Body of pancreas (tissue), 4 donors: Measurements from ENCODE around the gene GDF11. TPM values are rescaled to one million over a fixed set of nuclear protein-coding genes. Genes with fewer than 3 reads are reported as not detected.

Experiments used
- ATAC-seq: fragments of 150-250 bp; one replicate; pipeline ENCODE4 v1.9.1; 2016
- DNase-seq, 4 donors: peaks; one replicate each; pipeline ENCODE4 v3.0.0-alpha.2; 2019
- H3K27ac ChIP-seq, 4 donors: fragments of 200-600 bp; sonication (generic); 1 replicate in 3 of 4; 2 replicates in 1 of 4; pipeline versions ENCODE4 v1.5.1 to v1.6.1; 2016 to 2019; ENCODE audit warnings: mild to moderate bottlenecking in 1 of 4, mixed read lengths in 1 of 4, moderate library complexity in 1 of 4
- H3K27me3 ChIP-seq, 2 donors: fragments of 200-600 bp; sonication (generic); one replicate each; pipeline ENCODE4 v1.6.0; 2016; ENCODE audit warnings: mild to moderate bottlenecking in 1 of 2
- H3K36me3 ChIP-seq, 2 donors: fragments of 200-600 bp; sonication (generic); replicated peaks in 1 of 2; 2 replicates each; pipeline ENCODE4 v1.5.1; 2016; ENCODE audit warnings: low read depth in 2 of 2; ENCODE audit not compliant: insufficient read depth in 1 of 2
- H3K4me1 ChIP-seq: fragments of 200-600 bp; sonication (generic); one replicate; pipeline ENCODE4 v1.6.0; 2016
- H3K4me3 ChIP-seq, 2 donors: fragments of 200-600 bp; sonication (generic); 1 replicate in 1 of 2; 2 replicates in 1 of 2; pipeline ENCODE4 v1.5.1; 2016 to 2019
- H3K9me3 ChIP-seq, 3 donors: fragments of 200-600 bp; sonication (generic); 1 replicate in 2 of 3; 2 replicates in 1 of 3; pipeline ENCODE4 v1.5.1; 2016
- POLR2A ChIP-seq, 3 donors: fragments of 450-650 bp; IDR thresholded peaks; one replicate each; pipeline ENCODE4 v1.6.1; 2016; ENCODE audit warnings: antibody characterized with exemption in 3 of 3, mild to moderate bottlenecking in 2 of 3
- WGBS, 2 donors: methylation state at CpG; one replicate each; pipeline ENCODE4 v1.1.5; 2017; 5-methylcytosine and 5-hydroxymethylcytosine counted together
- intact Hi-C: fragments of 100-400 bp; cut with DNase I; formaldehyde crosslinking; loops from one replicate; pipeline ENCODE4 v1.15.1; 2023
- total RNA-seq, 2 donors: library from RNA; depleted of rRNA; stranded (reverse); fragments of >200 nt; gene quantifications; one replicate each; pipeline ENCODE4 v1.1.0, GENCODE V29; 2016
- TF ChIP-seq, protein P1 (sequence below), 7 experiments: fragments of 450-650 bp in 4 of 7; fragments of 200-600 bp in 3 of 7; sonication (generic) in 3 of 7; IDR thresholded peaks; one replicate each; pipeline ENCODE4 v1.5.1; 2016 to 2019; ENCODE audit warnings: antibody characterized with exemption in 7 of 7

GDF11 gene
- total RNA-seq, 2 donors from 2014 or later, result 0.33 to 0.78 TPM

DNA sequence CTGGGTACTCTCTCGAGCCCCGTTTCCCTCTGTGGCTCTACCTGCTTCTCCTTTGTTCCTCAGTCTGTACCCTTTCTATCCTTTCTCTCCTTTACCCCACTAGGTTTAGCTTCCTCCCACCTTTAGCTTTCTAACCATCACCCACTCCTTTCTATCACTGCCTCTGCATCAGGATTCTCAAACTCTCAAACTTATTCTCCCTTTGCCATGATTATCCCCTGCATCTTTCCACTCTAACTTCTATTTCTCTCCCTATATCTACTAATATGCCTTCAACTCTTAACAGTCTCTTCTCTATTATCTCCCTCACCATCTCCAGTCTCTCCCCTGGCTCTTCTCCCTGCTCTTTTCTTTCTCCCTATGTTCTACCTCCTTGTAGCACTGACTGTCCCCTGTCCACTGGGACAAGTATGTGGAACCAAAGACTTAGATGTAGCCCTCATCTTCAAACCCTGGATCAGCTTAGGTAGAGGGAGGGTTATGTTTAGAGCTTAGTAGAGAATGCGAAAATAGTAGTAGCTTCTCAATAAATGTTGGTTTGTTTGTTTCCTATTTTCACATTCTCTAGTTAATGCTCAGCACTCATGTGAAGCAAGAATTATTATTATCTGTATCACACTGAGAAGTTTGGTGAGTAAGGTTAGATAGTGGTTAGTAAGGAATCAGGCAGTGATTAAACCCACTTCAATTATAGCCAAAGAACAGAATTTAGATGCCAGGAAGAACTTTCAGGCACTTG lies 3.4 kb downstream of the GDF11 start:
- 33 to 36% methylated on average over 3 of the region's 3 CpGs for WGBS, 2 donors
- Histone ChIP-seq H3K9me3 (no peaks in the 10 kb centered on the region), H3K27ac (no peak overlapping the region), H3K36me3 (peaks cover 0 to 1% of the 10 kb centered on the region in 2 donors), H3K27me3 (no peaks in the 10 kb centered on the region), H3K4me3 (no peak overlapping the region), H3K4me1 (peaks cover 23% of the 10 kb centered on the region)
- ATAC-seq, result no peak
- DNase-seq, result no peak
- intact Hi-C loops, result loop anchor here (10.0 kb wide), 3 partner anchors 78 to 288 kb away; partner anchors contain the start of gene DNAJC14
- TF ChIP-seq POLR2A (IDR thresholded peaks at IDR 0.05), result no peak
- TF ChIP-seq, protein P1, sequence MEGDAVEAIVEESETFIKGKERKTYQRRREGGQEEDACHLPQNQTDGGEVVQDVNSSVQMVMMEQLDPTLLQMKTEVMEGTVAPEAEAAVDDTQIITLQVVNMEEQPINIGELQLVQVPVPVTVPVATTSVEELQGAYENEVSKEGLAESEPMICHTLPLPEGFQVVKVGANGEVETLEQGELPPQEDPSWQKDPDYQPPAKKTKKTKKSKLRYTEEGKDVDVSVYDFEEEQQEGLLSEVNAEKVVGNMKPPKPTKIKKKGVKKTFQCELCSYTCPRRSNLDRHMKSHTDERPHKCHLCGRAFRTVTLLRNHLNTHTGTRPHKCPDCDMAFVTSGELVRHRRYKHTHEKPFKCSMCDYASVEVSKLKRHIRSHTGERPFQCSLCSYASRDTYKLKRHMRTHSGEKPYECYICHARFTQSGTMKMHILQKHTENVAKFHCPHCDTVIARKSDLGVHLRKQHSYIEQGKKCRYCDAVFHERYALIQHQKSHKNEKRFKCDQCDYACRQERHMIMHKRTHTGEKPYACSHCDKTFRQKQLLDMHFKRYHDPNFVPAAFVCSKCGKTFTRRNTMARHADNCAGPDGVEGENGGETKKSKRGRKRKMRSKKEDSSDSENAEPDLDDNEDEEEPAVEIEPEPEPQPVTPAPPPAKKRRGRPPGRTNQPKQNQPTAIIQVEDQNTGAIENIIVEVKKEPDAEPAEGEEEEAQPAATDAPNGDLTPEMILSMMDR (IDR thresholded peaks at IDR 0.05), result no peak

DNA sequence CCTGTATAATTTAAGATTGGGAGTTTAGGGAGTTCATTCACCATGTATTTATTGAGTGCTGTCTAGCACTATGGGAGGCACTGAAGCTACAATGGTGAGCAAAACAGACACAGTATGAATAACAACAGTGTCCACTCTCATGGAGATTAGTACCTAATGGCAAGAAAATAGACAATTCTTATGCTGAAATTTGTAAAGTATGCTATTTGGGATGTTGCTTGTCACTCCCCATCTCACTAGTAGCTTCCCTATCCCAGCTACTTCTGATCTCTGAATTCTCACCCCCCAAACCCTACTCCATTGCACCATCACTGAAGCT lies 4.0 kb downstream of the GDF11 start:
- DNase-seq (no peak), ATAC-seq (no peak)
- TF ChIP-seq, protein P1 (IDR thresholded peaks at IDR 0.05), result no peak
- no peak for TF ChIP-seq POLR2A (IDR thresholded peaks at IDR 0.05)
- H3K27me3 ChIP-seq, result no peaks in the 10 kb centered on the region
- H3K36me3 ChIP-seq, result peaks cover under 1 to 3% of the 10 kb centered on the region in 2 donors
- intact Hi-C loops, result loop anchor here (10.0 kb wide), 3 partner anchors 78 to 288 kb away; partner anchors contain the start of gene DNAJC14
- no peak overlapping the region for H3K27ac ChIP-seq
- H3K4me3 ChIP-seq, result no peak overlapping the region
- H3K9me3 ChIP-seq, result no peaks in the 10 kb centered on the region
- H3K4me1 ChIP-seq, result peaks cover 23% of the 10 kb centered on the region

DNA sequence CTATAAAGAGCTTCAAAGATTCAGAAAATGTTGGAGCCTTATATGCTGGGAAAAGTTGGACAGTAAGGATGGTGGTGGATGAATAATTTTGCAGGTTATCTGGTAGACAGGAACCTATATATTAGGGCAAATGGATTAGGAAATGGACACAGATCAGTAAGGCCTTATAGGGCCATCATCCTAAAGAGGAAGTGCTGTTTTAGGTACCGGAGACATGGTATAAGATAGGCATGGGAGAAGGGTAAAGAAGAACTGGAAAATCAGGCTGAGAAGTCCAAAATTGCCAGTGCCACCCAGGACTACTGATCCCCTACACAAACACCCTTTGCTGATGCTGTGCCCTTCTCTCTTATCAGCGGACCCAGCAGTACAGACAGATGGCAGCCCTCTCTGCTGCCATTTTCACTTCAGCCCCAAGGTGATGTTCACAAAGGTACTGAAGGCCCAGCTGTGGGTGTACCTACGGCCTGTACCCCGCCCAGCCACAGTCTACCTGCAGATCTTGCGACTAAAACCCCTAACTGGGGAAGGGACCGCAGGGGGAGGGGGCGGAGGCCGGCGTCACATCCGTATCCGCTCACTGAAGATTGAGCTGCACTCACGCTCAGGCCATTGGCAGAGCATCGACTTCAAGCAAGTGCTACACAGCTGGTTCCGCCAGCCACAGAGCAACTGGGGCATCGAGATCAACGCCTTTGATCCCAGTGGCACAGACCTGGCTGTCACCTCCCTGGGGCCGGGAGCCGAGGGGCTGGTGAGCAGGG lies 5.5 kb downstream of the GDF11 start:
- no peak overlapping the region for H3K27ac ChIP-seq
- WGBS, 2 donors, result 86 to 90% methylated on average over 6 to 18 of the region's 18 CpGs
- intact Hi-C loops, result loop anchor here (10.0 kb wide), 3 partner anchors 76 to 286 kb away; partner anchors contain the start of gene DNAJC14
- peaks cover 20% of the 10 kb centered on the region for H3K4me1 ChIP-seq
- no peaks in the 10 kb centered on the region for H3K9me3 ChIP-seq
- DNase-seq (no peak), ATAC-seq (no peak)
- no peaks in the 10 kb centered on the region for H3K27me3 ChIP-seq
- peaks cover 3 to 6% of the 10 kb centered on the region in 2 donors for H3K36me3 ChIP-seq
- H3K4me3 ChIP-seq, result no peak overlapping the region
- TF ChIP-seq, protein P1 (IDR thresholded peaks at IDR 0.05), result no peak
- TF ChIP-seq POLR2A (IDR thresholded peaks at IDR 0.05), result no peak

DNA sequence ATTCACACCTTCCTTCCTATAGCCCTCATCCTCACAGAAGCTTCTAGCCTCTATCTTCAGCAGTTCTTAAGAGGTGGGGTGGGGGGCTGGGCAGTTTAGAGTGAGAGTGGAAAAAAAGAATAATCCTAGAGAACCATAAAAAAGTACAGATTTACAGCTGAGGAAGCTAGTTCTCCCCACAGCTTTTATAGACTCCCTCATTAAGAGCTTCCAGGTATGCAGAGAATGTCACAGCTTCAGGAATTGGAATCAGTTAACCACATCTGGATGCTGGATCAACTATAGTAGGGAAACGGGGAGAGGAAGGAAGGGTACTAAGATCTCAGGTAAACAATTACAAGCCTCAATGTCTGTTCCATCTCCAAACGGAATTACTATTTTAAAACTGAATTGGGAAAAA lies 12.3 kb downstream of the GDF11 start:
- intact Hi-C loops, result no loop called here
- 66 to 69% methylated on average over 2 of the region's 2 CpGs for WGBS, 2 donors
- Histone ChIP-seq H3K36me3 (peaks cover 6 to 30% of the 10 kb centered on the region in 2 donors), H3K4me1 (no peaks in the 10 kb centered on the region), H3K27me3 (no peaks in the 10 kb centered on the region), H3K27ac (no peak overlapping the region), H3K4me3 (no peak overlapping the region), H3K9me3 (no peaks in the 10 kb centered on the region)
- ATAC-seq, result no peak
- TF ChIP-seq, protein P1 (IDR thresholded peaks at IDR 0.05), result no peak
- DNase-seq, result no peak
